Measurements from ENCODE around the gene STEAP4.

DNA sequence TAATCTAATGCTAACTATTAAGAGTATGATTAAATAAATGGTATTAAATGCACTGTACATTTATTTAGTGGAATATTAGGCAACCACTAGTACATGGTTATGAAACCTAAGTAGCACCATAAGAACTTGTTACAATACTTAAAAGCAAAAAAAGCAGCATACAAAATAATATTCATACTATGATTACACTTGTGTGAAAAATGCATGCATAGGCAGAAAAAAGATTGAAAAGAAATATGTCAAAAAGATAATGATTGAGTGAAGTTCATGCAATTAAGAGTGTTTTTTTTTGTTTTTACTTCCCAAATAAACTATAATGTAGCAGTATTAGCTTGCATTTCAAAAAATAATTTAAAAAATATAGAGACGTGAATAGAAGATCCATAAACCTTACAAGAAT, 66.8 kb downstream of the STEAP4 start:
- TF ChIP-seq EP300 (IDR thresholded peaks at IDR 0.05; ENCODE audit: borderline replicate concordance in 1 of 2, low read depth in 1 of 2, low read length in 1 of 2) (no peak), POLR2AphosphoS5 (IDR thresholded peaks at IDR 0.05; ENCODE audit: low read depth, low read length) (no peak), RCOR1 (IDR thresholded peaks at IDR 0.05; ENCODE audit: low read length) (no peak), GATA2 (CRISPR knock-in tag; IDR thresholded peaks at IDR 0.05) (no peak), SIN3A (IDR thresholded peaks at IDR 0.05; ENCODE audit: borderline replicate concordance, low read depth, low read length) (no peak)
- TF ChIP-seq, protein P1, sequence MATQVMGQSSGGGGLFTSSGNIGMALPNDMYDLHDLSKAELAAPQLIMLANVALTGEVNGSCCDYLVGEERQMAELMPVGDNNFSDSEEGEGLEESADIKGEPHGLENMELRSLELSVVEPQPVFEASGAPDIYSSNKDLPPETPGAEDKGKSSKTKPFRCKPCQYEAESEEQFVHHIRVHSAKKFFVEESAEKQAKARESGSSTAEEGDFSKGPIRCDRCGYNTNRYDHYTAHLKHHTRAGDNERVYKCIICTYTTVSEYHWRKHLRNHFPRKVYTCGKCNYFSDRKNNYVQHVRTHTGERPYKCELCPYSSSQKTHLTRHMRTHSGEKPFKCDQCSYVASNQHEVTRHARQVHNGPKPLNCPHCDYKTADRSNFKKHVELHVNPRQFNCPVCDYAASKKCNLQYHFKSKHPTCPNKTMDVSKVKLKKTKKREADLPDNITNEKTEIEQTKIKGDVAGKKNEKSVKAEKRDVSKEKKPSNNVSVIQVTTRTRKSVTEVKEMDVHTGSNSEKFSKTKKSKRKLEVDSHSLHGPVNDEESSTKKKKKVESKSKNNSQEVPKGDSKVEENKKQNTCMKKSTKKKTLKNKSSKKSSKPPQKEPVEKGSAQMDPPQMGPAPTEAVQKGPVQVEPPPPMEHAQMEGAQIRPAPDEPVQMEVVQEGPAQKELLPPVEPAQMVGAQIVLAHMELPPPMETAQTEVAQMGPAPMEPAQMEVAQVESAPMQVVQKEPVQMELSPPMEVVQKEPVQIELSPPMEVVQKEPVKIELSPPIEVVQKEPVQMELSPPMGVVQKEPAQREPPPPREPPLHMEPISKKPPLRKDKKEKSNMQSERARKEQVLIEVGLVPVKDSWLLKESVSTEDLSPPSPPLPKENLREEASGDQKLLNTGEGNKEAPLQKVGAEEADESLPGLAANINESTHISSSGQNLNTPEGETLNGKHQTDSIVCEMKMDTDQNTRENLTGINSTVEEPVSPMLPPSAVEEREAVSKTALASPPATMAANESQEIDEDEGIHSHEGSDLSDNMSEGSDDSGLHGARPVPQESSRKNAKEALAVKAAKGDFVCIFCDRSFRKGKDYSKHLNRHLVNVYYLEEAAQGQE (IDR thresholded peaks at IDR 0.05; ENCODE audit: low read depth, low read length), result no peak
- TF ChIP-seq, protein P2, sequence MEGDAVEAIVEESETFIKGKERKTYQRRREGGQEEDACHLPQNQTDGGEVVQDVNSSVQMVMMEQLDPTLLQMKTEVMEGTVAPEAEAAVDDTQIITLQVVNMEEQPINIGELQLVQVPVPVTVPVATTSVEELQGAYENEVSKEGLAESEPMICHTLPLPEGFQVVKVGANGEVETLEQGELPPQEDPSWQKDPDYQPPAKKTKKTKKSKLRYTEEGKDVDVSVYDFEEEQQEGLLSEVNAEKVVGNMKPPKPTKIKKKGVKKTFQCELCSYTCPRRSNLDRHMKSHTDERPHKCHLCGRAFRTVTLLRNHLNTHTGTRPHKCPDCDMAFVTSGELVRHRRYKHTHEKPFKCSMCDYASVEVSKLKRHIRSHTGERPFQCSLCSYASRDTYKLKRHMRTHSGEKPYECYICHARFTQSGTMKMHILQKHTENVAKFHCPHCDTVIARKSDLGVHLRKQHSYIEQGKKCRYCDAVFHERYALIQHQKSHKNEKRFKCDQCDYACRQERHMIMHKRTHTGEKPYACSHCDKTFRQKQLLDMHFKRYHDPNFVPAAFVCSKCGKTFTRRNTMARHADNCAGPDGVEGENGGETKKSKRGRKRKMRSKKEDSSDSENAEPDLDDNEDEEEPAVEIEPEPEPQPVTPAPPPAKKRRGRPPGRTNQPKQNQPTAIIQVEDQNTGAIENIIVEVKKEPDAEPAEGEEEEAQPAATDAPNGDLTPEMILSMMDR (IDR thresholded peaks at IDR 0.05), result no peak
- TF ChIP-seq, protein P3, sequence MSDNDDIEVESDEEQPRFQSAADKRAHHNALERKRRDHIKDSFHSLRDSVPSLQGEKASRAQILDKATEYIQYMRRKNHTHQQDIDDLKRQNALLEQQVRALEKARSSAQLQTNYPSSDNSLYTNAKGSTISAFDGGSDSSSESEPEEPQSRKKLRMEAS (IDR thresholded peaks at IDR 0.05; ENCODE audit: low read depth), result no peak
- TF ChIP-seq, protein P4, sequence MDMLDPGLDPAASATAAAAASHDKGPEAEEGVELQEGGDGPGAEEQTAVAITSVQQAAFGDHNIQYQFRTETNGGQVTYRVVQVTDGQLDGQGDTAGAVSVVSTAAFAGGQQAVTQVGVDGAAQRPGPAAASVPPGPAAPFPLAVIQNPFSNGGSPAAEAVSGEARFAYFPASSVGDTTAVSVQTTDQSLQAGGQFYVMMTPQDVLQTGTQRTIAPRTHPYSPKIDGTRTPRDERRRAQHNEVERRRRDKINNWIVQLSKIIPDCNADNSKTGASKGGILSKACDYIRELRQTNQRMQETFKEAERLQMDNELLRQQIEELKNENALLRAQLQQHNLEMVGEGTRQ (IDR thresholded peaks at IDR 0.05; ENCODE audit: borderline replicate concordance, low read depth, low read length), result no peak
